ENCODE measurements around the gene EIF5B.
A peak's percentile ranks its signal among the peaks of the same experiment; 100 is the strongest.

EIF5B gene

GRCh38 chr2:99414566-99414965 is 77.4 kb downstream of the EIF5B start:
- DNase-seq (ENCODE audit: low read depth): no peak

GRCh38 chr2:99417396-99417795 is 80.2 kb downstream of the EIF5B start:
- no peak for DNase-seq (ENCODE audit: low read depth)

DNA sequence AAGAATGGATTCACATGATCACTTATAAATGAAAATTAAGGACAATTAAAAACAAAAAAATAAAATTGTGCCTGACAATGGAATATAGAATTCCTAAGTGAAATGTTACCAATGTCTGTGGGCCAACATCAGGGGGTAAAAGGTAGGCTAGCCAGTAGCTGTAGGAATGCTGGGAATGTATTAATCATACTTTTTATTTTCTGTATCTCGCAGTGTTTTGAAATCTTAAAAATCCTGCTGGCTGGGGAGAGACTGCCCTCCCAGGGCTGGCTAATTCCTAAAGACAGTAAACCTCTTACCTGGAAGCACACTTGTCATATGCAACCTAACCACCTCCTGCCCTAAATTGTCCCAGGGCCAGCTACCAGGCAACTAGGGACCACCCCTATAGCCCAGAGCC is 82.8 kb downstream of the EIF5B start:
- DNase-seq (ENCODE audit: low read depth): no peak

GRCh38 chr2:99420751-99421299 is 83.6 kb downstream of the EIF5B start:
- peak; percentile 23 for DNase-seq (ENCODE audit: low read depth)

DNA sequence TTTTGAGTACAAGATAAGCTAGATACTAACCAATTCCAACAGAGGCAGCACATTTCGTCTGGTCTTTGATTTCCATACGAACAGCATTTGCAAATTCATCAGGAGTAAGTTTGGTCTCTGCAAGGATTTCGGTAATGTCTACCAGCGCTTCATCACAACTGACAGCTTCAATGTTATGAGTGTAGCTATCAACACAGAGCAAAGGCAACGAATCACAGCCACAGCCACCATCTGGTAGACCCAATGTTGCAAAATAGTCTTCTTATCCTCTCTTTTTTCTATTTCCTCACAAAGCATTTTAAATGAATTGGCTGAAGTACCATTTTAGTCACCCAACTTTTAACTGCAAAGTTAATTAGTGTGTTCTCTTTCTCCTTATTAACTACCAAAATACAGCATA is 84.3 kb downstream of the EIF5B start:
- DNase-seq (ENCODE audit: low read depth): no peak

- DNase-seq (ENCODE audit: low read depth): no peak
Observed at GRCh38 chr2:99422599-99422998, 85.4 kb downstream of the EIF5B start.

- no peak for DNase-seq (ENCODE audit: low read depth)
Observed at GRCh38 chr2:99424371-99424770, 87.2 kb downstream of the EIF5B start.

DNA sequence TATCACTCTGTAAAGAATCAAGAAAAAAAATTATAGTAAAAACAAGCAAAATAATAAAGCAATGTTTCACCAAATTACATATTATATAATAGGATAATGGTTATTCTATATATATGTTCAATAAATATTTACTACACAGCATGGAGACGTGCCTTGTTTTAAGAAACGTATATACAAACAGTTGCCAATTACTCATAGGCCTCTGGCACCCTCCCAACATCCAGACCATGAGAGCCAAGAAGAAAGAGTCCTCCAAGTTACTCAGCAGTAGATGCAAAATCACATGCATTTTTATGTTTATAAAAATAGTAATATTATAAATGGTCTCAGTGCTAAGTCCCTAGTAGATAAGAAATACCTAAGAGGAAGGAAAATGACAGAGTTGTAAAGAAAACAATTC is 87.8 kb downstream of the EIF5B start:
- peak; percentile 51 for DNase-seq (ENCODE audit: low read depth)

- DNase-seq (ENCODE audit: low read depth): peak; percentile 23
Observed at GRCh38 chr2:99430614-99431291, 93.6 kb downstream of the EIF5B start.

DNA sequence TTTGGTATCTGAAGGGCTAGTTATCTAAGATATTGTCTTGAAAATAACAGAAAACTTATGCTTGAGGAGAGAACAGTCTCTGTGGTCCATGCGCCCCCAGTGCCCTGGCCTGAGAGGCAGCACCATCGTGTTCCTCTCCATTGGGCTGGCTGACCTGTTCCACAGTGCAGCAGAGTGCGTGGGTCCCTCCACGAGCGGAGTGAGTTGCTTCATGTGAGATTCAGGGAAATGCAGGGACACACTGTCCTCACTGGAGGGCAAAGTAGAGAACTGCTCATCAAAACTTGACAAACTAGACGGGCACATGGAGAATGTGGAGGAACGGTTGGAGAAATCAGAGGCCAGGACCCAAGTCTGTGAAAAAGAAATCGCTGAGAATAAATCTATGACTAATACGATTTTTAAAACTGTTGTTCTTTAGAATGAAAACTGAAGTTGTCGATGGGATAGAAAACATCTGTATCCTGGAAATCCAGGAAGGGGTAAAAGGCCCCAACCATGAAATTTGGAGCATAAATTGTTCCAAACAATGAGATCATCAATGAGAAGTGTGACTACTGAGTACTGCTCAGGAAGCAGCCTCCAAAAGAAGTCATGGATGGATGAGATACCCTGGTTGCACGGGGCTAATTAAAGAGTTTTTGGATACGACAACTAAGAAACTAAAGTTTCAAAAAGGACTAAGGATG is 94.5 kb downstream of the EIF5B start:
- DNase-seq (ENCODE audit: low read depth): no peak

- no peak for DNase-seq (ENCODE audit: low read depth)
Observed at GRCh38 chr2:99433340-99433739, 96.2 kb downstream of the EIF5B start.

DNA sequence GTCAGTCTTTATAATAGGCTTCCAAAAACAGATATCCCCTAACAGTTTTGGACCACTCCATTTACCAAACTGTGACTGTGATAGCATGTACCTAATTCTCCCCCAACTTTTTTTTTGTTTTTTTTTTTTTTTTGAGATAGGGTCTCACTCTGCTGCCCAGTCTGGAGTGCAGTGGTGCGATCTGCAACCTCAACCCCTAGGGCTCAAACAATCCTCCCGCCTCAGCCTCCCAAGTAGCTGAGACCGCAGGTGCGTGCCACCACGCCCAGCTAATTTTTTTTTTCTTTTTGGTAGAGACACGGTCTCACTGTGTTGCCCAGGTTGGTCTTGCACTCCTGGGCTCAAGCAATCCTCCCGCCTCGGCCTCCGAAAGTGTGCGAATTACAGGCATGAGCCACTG is 99.7 kb downstream of the EIF5B start:
- no peak for DNase-seq (ENCODE audit: low read depth)

GRCh38 chr2:99439971-99440505 is 102.8 kb downstream of the EIF5B start:
- no peak for DNase-seq (ENCODE audit: low read depth)

DNA sequence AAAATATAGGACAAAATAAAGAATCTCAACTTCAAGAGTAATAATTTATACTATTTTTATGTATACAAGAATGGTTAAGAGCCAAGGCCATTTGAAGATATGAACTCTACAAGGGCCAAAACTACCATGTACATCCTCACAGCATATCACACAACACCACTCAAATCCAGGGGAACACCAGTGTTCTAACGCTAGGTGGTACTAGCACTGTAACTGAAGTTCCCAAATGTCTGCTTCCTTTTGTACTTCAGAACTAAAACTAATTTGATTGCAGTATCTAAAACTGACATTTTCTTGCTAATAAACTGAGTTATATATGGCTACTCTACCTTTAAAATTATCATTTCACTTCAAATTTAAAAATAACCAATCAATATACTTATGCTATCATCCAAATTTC is 105.6 kb downstream of the EIF5B start:
- no peak for DNase-seq (ENCODE audit: low read depth)

- no peak for DNase-seq (ENCODE audit: low read depth)
Observed at GRCh38 chr2:99444222-99444621, 107.0 kb downstream of the EIF5B start.

DNA sequence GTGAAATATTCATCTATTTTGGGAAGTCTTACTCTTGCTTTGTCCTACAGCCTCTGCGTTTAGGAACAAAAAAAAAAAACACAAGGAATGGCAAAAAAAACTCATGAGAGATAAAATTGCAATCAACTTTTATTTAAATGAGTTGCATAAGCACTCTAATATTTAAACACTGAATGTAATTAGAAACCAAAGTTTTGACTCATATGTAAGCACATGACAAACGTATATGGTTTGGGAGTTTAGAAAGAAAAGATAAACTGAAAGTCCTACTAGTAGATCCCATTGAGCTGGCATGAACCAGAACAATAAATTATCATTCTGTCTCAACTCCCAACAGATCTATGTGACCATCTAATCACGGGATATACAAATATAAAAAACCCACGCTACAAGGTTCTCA is 107.9 kb downstream of the EIF5B start:
- DNase-seq (ENCODE audit: low read depth): no peak

- peak; percentile 22 for DNase-seq (ENCODE audit: low read depth)
Observed at GRCh38 chr2:99448556-99448955, 111.4 kb downstream of the EIF5B start.

DNA sequence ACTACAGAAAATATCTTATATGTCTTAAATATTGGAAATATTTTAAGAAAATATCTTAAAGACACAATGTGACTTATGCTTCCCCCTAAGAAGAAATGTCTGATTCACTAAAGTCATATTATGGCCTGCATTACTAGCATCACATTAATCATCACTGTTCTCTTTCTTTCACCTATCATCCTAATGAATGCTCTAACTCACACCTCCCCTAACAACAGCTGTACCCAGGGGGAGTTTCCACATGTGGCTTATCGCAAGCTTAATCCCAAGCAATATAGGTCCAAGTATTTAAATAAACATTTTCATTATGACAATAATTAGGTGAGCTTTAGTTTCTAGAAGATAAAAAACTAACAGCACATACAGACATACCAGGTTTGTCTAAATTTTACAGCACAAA is 113.0 kb downstream of the EIF5B start:
- DNase-seq (ENCODE audit: low read depth): no peak
